BE2C (cell line): ENCODE results near the gene HTT-AS.
A peak's percentile ranks its signal among the peaks of the same experiment; 100 is the strongest.

Experiments
- DNase-seq: peaks from one replicate; pipeline ENCODE4 v3.0.0-alpha.2; 2020
- H3K27me3 ChIP-seq: fragments of 250-450 bp; sonication (Bioruptor Pico); 2 replicates; pipeline ENCODE4 v1.5.1; 2020; ENCODE audit warnings: mild to moderate bottlenecking
- H3K36me3 ChIP-seq: fragments of 250-450 bp; sonication (Bioruptor Pico); 2 replicates; pipeline ENCODE4 v1.5.1; 2020; ENCODE audit warnings: mild to moderate bottlenecking
- H3K4me1 ChIP-seq: fragments of 250-450 bp; sonication (Bioruptor Pico); 2 replicates; pipeline ENCODE4 v1.5.1; 2020
- H3K4me3 ChIP-seq: 2 replicates; pipeline ENCODE4 v1.5.1; 2011; ENCODE audit warnings: low read depth, low read length
- H3K9me3 ChIP-seq: fragments of 250-450 bp; sonication (Bioruptor Pico); 2 replicates; pipeline ENCODE4 v1.5.1; 2020
- CTCF ChIP-seq: IDR thresholded peaks from 2 replicates; pipeline ENCODE4 v1.5.1; 2012; ENCODE audit warnings: mild to moderate bottlenecking, low read depth, low read length

The HTT-AS gene

GRCh38 chr4:3022112-3022511 is 52.2 kb downstream of the HTT-AS start:
- no peak for TF ChIP-seq CTCF
- Histone ChIP-seq H3K36me3 (no peaks in the 10 kb centered on the region), H3K27me3 (no peaks in the 10 kb centered on the region), H3K9me3 (no peaks in the 10 kb centered on the region), H3K4me3 (no peak overlapping the region), H3K4me1 (no peaks in the 10 kb centered on the region)
- no peak for DNase-seq

- H3K9me3 ChIP-seq, result no peaks in the 10 kb centered on the region
- no peaks in the 10 kb centered on the region for H3K27me3 ChIP-seq
- H3K4me3 ChIP-seq, result no peak overlapping the region
- DNase-seq, result no peak
- TF ChIP-seq CTCF, result no peak
- H3K36me3 ChIP-seq, result no peaks in the 10 kb centered on the region
- H3K4me1 ChIP-seq, result no peaks in the 10 kb centered on the region
These were observed 52.7 kb downstream of the HTT-AS start for GRCh38 chr4:3021627-3022026.

GRCh38 chr4:3021127-3021526 is 53.2 kb downstream of the HTT-AS start:
- Histone ChIP-seq H3K27me3 (no peaks in the 10 kb centered on the region), H3K4me3 (no peak overlapping the region), H3K9me3 (no peaks in the 10 kb centered on the region), H3K4me1 (no peaks in the 10 kb centered on the region), H3K36me3 (no peaks in the 10 kb centered on the region)
- no peak for DNase-seq
- TF ChIP-seq CTCF, result no peak

- no peak for DNase-seq
These were observed 55.0 kb downstream of the HTT-AS start for GRCh38 chr4:3019145-3019846.

GRCh38 chr4:3017504-3017903 is 56.8 kb downstream of the HTT-AS start:
- Histone ChIP-seq H3K9me3 (no peaks in the 10 kb centered on the region), H3K36me3 (no peaks in the 10 kb centered on the region), H3K4me3 (no peak overlapping the region), H3K27me3 (no peaks in the 10 kb centered on the region), H3K4me1 (no peaks in the 10 kb centered on the region)
- TF ChIP-seq CTCF, result no peak
- no peak for DNase-seq

More at GRCh38 chr4:3019145-3019846, 55.0 kb downstream of the HTT-AS start:
- Histone ChIP-seq H3K4me1 (no peaks in the 10 kb centered on the region), H3K27me3 (no peaks in the 10 kb centered on the region), H3K9me3 (no peaks in the 10 kb centered on the region), H3K4me3 (no peak overlapping the region), H3K36me3 (no peaks in the 10 kb centered on the region)
- TF ChIP-seq CTCF, result no peak

- H3K4me3 ChIP-seq, result no peak overlapping the region
- peak; percentile 41 for DNase-seq
- no peaks in the 10 kb centered on the region for H3K4me1 ChIP-seq
- no peak for TF ChIP-seq CTCF
- no peaks in the 10 kb centered on the region for H3K36me3 ChIP-seq
- H3K27me3 ChIP-seq, result no peaks in the 10 kb centered on the region
- H3K9me3 ChIP-seq, result no peaks in the 10 kb centered on the region
These were observed 57.4 kb downstream of the HTT-AS start for GRCh38 chr4:3016961-3017360.
